HEK293 (cell line): Measurements from ENCODE around the gene UHRF1.

Source experiments
- CTCF ChIA-PET: fragments of 350-600 bp; formaldehyde crosslinking; extraction: SDS; loops from one replicate; lab custom pipeline; 2021; ENCODE audit warnings: antibody characterized with exemption; lab: Yijun Ruan, JAX
- POLR2A ChIA-PET: fragments of 300-600 bp; formaldehyde crosslinking; extraction: SDS; loops from one replicate; lab custom pipeline; 2020; ENCODE audit warnings: antibody characterized with exemption, inconsistent platforms; lab: Yijun Ruan, JAX
- H3K27ac ChIP-seq: fragments of 200-500 bp; sonication (Bioruptor generic); 2 replicates; pipeline ENCODE4 v1.5.1; 2014; ENCODE audit warnings: low read depth, low read length, control low read depth, inconsistent platforms; ENCODE audit errors: extremely low read depth
- H3K36me3 ChIP-seq, 2 experiments: fragments of 200-500 bp in 1 of 2; sonication (Bioruptor generic) in 1 of 2; 1 replicate in 1 of 2; 2 replicates in 1 of 2; pipeline ENCODE4 v1.5.1; 2014 to 2017; ENCODE audit warnings: inconsistent platforms in 2 of 2, low read length in 2 of 2; ENCODE audit not compliant: control insufficient read depth in 2 of 2, insufficient read depth in 1 of 2
- H3K4me1 ChIP-seq: fragments of 200-500 bp; sonication (Bioruptor generic); 2 replicates; pipeline ENCODE4 v1.5.1; 2014; ENCODE audit warnings: mild to moderate bottlenecking, low read length, inconsistent platforms; ENCODE audit not compliant: control insufficient read depth, insufficient read depth
- H3K4me3 ChIP-seq: 2 replicates; pipeline ENCODE4 v1.5.1; 2011; ENCODE audit warnings: low read depth, mild to moderate bottlenecking, control low read depth, low read length, moderate library complexity
- H3K9me3 ChIP-seq: fragments of 200-500 bp; sonication (Bioruptor generic); 2 replicates; pipeline ENCODE4 v1.5.1; 2014; ENCODE audit warnings: low read depth, low read length, inconsistent platforms; ENCODE audit not compliant: control insufficient read depth, insufficient read depth
- KLF1 ChIP-seq: fragments of 450-650 bp; formaldehyde crosslinking; IDR thresholded peaks from 2 replicates; pipeline ENCODE4 v1.5.1; 2016; ENCODE audit warnings: missing biosample characterization, missing genetic modification characterization
- KLF10 ChIP-seq: fragments of 450-650 bp; IDR thresholded peaks from 2 replicates; pipeline ENCODE4 v1.5.1; 2018; ENCODE audit warnings: missing biosample characterization, mild to moderate bottlenecking, missing genetic modification characterization
- KLF16 ChIP-seq: fragments of 450-650 bp; formaldehyde crosslinking; IDR thresholded peaks from 2 replicates; pipeline ENCODE4 v1.5.1; 2017; ENCODE audit warnings: missing biosample characterization, missing genetic modification characterization
- MYNN ChIP-seq: fragments of 450-650 bp; formaldehyde crosslinking; IDR thresholded peaks from 2 replicates; pipeline ENCODE4 v1.5.1; 2016; ENCODE audit warnings: missing biosample characterization, missing genetic modification characterization, borderline replicate concordance
- SALL2 ChIP-seq: fragments of 450-650 bp; formaldehyde crosslinking; IDR thresholded peaks from 2 replicates; pipeline ENCODE4 v1.5.0; 2017; ENCODE audit warnings: missing biosample characterization, mild to moderate bottlenecking, missing genetic modification characterization, borderline replicate concordance
- ZBTB48 ChIP-seq: fragments of 450-650 bp; formaldehyde crosslinking; IDR thresholded peaks from 2 replicates; pipeline ENCODE4 v1.5.1; 2016; ENCODE audit warnings: missing biosample characterization, missing genetic modification characterization
- ZNF112 ChIP-seq: fragments of 450-650 bp; formaldehyde crosslinking; IDR thresholded peaks from 2 replicates; pipeline ENCODE4 v1.5.0; 2017; ENCODE audit warnings: missing biosample characterization, missing genetic modification characterization
- ZNF157 ChIP-seq: fragments of 450-650 bp; formaldehyde crosslinking; IDR thresholded peaks from 2 replicates; pipeline ENCODE4 v1.5.1; 2016; ENCODE audit warnings: missing biosample characterization, missing genetic modification characterization
- ZNF19 ChIP-seq: fragments of 450-650 bp; formaldehyde crosslinking; IDR thresholded peaks from 2 replicates; pipeline ENCODE4; 2016; ENCODE audit warnings: missing biosample characterization, missing genetic modification characterization, low read depth
- ZNF24 ChIP-seq: fragments of 450-650 bp; formaldehyde crosslinking; IDR thresholded peaks from 2 replicates; pipeline ENCODE4 v1.5.1; 2016; ENCODE audit warnings: missing biosample characterization, missing genetic modification characterization
- ZNF426 ChIP-seq: fragments of 450-650 bp; formaldehyde crosslinking; IDR thresholded peaks from 2 replicates; pipeline ENCODE4 v1.5.1; 2017; ENCODE audit warnings: missing biosample characterization, missing genetic modification characterization, mild to moderate bottlenecking, inconsistent platforms, moderate library complexity
- ZNF433 ChIP-seq: fragments of 450-650 bp; formaldehyde crosslinking; IDR thresholded peaks from 2 replicates; pipeline ENCODE4 v1.5.1; 2016; ENCODE audit warnings: missing biosample characterization, missing genetic modification characterization, low read depth
- ZNF514 ChIP-seq: fragments of 450-650 bp; formaldehyde crosslinking; IDR thresholded peaks from 2 replicates; pipeline ENCODE4 v1.5.1; 2016; ENCODE audit warnings: missing biosample characterization, missing genetic modification characterization
- ZNF530 ChIP-seq: fragments of 450-650 bp; formaldehyde crosslinking; IDR thresholded peaks from 2 replicates; pipeline ENCODE4 v1.5.1; 2016; ENCODE audit warnings: low read depth, missing biosample characterization, missing genetic modification characterization
- ZNF548 ChIP-seq: fragments of 450-650 bp; formaldehyde crosslinking; IDR thresholded peaks from 2 replicates; pipeline ENCODE4 v1.5.1; 2016; ENCODE audit warnings: missing biosample characterization, missing genetic modification characterization
- ZNF549 ChIP-seq: fragments of 450-650 bp; IDR thresholded peaks from 2 replicates; pipeline ENCODE4 v1.5.1; 2018; ENCODE audit warnings: missing biosample characterization, missing genetic modification characterization, mild to moderate bottlenecking, inconsistent platforms, moderate library complexity
- ZNF585B ChIP-seq: fragments of 450-650 bp; formaldehyde crosslinking; IDR thresholded peaks from 2 replicates; pipeline ENCODE4 v1.5.1; 2016; ENCODE audit warnings: missing biosample characterization, missing genetic modification characterization
- ZNF596 ChIP-seq: fragments of 450-650 bp; IDR thresholded peaks from 2 replicates; pipeline ENCODE4 v1.5.0; 2018; ENCODE audit warnings: missing biosample characterization, mild to moderate bottlenecking, missing genetic modification characterization, moderate library complexity
- ZNF777 ChIP-seq: fragments of 450-650 bp; formaldehyde crosslinking; IDR thresholded peaks from 2 replicates; pipeline ENCODE4 v1.5.1; 2017; ENCODE audit warnings: missing biosample characterization, missing genetic modification characterization, borderline replicate concordance
- ZNF791 ChIP-seq: fragments of 450-650 bp; formaldehyde crosslinking; IDR thresholded peaks from 2 replicates; pipeline ENCODE4 v1.5.1; 2016; ENCODE audit warnings: missing biosample characterization, missing genetic modification characterization
- TF ChIP-seq, protein P1 (sequence below): fragments of 450-650 bp; formaldehyde crosslinking; IDR thresholded peaks from 2 replicates; pipeline ENCODE4 v1.5.1; 2017; ENCODE audit warnings: missing biosample characterization, mild to moderate bottlenecking, missing genetic modification characterization, moderate library complexity
- TF ChIP-seq, protein P2 (sequence below): fragments of 450-650 bp; formaldehyde crosslinking; IDR thresholded peaks from 2 replicates; pipeline ENCODE4 v1.5.1; 2016; ENCODE audit warnings: missing biosample characterization, missing genetic modification characterization
- TF ChIP-seq, protein P3 (sequence below): fragments of 450-650 bp; formaldehyde crosslinking; IDR thresholded peaks from 2 replicates; pipeline ENCODE4 v1.5.1; 2016; ENCODE audit warnings: missing biosample characterization, missing genetic modification characterization, borderline replicate concordance
- TF ChIP-seq, protein P4 (sequence below): IDR thresholded peaks from 2 replicates; pipeline ENCODE4 v1.6.1; 2011; ENCODE audit warnings: mild to moderate bottlenecking, low read depth, low read length, borderline replicate concordance

Gene UHRF1

DNA sequence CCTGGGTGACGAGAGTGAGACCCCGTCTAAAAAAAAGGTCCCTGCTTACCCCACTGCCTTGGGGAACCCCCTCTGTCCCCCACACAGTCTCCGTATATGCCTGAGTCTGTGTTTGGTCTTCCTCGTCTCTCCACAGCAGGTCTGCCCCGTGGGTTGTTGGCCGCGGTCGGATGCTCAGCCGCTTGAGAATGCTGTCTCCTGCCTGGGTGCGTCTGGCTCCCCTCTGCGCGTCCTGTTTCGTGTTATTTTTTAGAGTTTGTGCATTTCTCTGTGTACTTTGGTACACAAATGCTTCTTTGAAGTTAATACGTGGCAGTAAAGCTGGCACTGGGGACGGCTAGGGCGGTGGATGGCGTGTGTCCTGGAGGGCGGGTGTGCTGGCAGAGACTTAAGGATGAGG, 94.5 kb downstream of the UHRF1 start (continued):
- no peak for TF ChIP-seq ZBTB48 (tag by site-specific recombination)
- no peak for TF ChIP-seq ZNF19 (tag by site-specific recombination)
- TF ChIP-seq ZNF549 (tag by site-specific recombination), result no peak
- no peak for TF ChIP-seq ZNF777 (tag by site-specific recombination)
- no peak for TF ChIP-seq ZNF596 (tag by site-specific recombination)
- TF ChIP-seq, protein P1, sequence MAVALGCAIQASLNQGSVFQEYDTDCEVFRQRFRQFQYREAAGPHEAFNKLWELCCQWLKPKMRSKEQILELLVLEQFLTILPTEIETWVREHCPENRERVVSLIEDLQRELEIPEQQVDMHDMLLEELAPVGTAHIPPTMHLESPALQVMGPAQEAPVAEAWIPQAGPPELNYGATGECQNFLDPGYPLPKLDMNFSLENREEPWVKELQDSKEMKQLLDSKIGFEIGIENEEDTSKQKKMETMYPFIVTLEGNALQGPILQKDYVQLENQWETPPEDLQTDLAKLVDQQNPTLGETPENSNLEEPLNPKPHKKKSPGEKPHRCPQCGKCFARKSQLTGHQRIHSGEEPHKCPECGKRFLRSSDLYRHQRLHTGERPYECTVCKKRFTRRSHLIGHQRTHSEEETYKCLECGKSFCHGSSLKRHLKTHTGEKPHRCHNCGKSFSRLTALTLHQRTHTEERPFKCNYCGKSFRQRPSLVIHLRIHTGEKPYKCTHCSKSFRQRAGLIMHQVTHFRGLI (tag by site-specific recombination), result no peak
- TF ChIP-seq KLF16 (tag by site-specific recombination), result no peak
- TF ChIP-seq, protein P2, sequence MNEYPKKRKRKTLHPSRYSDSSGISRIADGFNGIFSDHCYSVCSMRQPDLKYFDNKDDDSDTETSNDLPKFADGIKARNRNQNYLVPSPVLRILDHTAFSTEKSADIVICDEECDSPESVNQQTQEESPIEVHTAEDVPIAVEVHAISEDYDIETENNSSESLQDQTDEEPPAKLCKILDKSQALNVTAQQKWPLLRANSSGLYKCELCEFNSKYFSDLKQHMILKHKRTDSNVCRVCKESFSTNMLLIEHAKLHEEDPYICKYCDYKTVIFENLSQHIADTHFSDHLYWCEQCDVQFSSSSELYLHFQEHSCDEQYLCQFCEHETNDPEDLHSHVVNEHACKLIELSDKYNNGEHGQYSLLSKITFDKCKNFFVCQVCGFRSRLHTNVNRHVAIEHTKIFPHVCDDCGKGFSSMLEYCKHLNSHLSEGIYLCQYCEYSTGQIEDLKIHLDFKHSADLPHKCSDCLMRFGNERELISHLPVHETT (tag by site-specific recombination), result no peak
- TF ChIP-seq ZNF112, result no peak

DNA sequence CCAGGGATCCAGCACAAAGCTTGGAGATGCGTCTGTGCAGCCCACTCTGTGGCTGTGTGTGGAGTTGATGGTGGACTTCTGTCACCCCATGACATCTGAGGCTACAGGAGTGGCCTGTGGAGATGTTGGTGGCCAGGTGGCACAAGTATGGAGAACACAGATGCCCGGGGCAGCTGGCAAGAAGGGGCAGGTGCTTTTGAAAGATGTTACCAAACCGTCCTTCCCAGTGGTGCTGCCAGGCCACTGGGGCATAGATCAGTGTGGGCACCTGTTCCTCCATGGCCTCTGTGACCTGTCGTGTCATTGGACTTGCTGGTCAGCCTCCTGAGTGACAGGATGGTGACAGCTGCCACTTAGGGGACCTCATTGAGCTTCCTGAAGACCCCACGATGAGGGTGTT, 95.8 kb downstream of the UHRF1 start:
- TF ChIP-seq ZNF585B, result no peak
- no peak for TF ChIP-seq ZNF433 (tag by site-specific recombination)
- POLR2A ChIA-PET, result no interaction called here
- Histone ChIP-seq H3K4me3 (no peak overlapping the region), H3K9me3 (no peaks in the 10 kb centered on the region), H3K27ac (no peak overlapping the region), H3K4me1 (no peaks in the 10 kb centered on the region), H3K36me3 (no peaks in the 10 kb centered on the region; a peak in 1 of 3 replicates)
- CTCF ChIA-PET, result no interaction called here

DNA sequence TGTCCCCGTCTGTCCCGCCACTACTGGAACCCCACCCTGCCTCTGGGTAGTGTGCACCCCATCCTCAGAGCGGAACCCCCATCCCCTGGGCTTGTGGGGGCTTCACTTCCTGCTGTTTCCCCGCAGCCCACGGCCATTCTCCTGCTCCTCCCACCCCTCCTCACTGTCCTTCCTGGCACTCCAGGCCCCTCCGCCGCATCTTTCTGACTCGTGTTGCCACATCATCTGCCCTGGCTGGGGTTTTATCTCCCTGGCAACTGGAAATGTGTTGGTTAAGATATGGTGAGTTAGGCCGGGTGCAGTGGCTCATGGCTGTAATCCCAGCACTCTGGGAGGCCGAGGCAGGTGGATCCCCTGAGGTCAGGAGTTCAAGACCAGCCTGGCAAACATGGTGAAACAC, 96.9 kb downstream of the UHRF1 start:
- ChIA-PET POLR2A (no interaction called here), CTCF (interaction anchor here (0.6 kb wide), 1 partner anchor 131 kb away, joined by 5 read pairs; no protein-coding TSS in a partner anchor)
- H3K4me1 ChIP-seq, result no peaks in the 10 kb centered on the region
- no peaks in the 10 kb centered on the region; a peak in 1 of 3 replicates for H3K36me3 ChIP-seq
- H3K27ac ChIP-seq, result no peak overlapping the region
- H3K4me3 ChIP-seq, result no peak overlapping the region
- H3K9me3 ChIP-seq, result no peaks in the 10 kb centered on the region
- TF ChIP-seq ZNF157 (tag by site-specific recombination) (no peak), ZNF791 (tag by site-specific recombination) (no peak), MYNN (tag by site-specific recombination) (no peak), KLF10 (tag by site-specific recombination) (no peak), SALL2 (tag by site-specific recombination) (no peak), ZNF24 (tag by site-specific recombination) (no peak), ZNF548 (tag by site-specific recombination) (no peak), KLF1 (tag by site-specific recombination) (no peak), ZNF530 (tag by site-specific recombination) (no peak), ZNF514 (tag by site-specific recombination) (no peak), ZNF426 (tag by site-specific recombination) (no peak)
- TF ChIP-seq, protein P2 (tag by site-specific recombination), result no peak
- TF ChIP-seq, protein P3, sequence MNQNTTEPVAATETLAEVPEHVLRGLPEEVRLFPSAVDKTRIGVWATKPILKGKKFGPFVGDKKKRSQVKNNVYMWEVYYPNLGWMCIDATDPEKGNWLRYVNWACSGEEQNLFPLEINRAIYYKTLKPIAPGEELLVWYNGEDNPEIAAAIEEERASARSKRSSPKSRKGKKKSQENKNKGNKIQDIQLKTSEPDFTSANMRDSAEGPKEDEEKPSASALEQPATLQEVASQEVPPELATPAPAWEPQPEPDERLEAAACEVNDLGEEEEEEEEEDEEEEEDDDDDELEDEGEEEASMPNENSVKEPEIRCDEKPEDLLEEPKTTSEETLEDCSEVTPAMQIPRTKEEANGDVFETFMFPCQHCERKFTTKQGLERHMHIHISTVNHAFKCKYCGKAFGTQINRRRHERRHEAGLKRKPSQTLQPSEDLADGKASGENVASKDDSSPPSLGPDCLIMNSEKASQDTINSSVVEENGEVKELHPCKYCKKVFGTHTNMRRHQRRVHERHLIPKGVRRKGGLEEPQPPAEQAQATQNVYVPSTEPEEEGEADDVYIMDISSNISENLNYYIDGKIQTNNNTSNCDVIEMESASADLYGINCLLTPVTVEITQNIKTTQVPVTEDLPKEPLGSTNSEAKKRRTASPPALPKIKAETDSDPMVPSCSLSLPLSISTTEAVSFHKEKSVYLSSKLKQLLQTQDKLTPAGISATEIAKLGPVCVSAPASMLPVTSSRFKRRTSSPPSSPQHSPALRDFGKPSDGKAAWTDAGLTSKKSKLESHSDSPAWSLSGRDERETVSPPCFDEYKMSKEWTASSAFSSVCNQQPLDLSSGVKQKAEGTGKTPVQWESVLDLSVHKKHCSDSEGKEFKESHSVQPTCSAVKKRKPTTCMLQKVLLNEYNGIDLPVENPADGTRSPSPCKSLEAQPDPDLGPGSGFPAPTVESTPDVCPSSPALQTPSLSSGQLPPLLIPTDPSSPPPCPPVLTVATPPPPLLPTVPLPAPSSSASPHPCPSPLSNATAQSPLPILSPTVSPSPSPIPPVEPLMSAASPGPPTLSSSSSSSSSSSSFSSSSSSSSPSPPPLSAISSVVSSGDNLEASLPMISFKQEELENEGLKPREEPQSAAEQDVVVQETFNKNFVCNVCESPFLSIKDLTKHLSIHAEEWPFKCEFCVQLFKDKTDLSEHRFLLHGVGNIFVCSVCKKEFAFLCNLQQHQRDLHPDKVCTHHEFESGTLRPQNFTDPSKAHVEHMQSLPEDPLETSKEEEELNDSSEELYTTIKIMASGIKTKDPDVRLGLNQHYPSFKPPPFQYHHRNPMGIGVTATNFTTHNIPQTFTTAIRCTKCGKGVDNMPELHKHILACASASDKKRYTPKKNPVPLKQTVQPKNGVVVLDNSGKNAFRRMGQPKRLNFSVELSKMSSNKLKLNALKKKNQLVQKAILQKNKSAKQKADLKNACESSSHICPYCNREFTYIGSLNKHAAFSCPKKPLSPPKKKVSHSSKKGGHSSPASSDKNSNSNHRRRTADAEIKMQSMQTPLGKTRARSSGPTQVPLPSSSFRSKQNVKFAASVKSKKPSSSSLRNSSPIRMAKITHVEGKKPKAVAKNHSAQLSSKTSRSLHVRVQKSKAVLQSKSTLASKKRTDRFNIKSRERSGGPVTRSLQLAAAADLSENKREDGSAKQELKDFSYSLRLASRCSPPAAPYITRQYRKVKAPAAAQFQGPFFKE (tag by site-specific recombination), result no peak
- TF ChIP-seq, protein P4, sequence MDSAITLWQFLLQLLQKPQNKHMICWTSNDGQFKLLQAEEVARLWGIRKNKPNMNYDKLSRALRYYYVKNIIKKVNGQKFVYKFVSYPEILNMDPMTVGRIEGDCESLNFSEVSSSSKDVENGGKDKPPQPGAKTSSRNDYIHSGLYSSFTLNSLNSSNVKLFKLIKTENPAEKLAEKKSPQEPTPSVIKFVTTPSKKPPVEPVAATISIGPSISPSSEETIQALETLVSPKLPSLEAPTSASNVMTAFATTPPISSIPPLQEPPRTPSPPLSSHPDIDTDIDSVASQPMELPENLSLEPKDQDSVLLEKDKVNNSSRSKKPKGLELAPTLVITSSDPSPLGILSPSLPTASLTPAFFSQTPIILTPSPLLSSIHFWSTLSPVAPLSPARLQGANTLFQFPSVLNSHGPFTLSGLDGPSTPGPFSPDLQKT, result no peak
